Astrocyte of the cerebellum (primary cell): ENCODE data around the gene TMEM63B.
A peak's percentile ranks its signal among the peaks of the same experiment; 100 is the strongest.

Source experiments
- DNase-seq: peaks from one replicate; pipeline ENCODE4 v3.0.0-alpha.2; 2011; ENCODE audit warnings: low read depth
- H3K4me3 ChIP-seq: 2 replicates; pipeline ENCODE4 v1.5.1; 2011; ENCODE audit warnings: mild to moderate bottlenecking, low read depth, low read length, moderate library complexity
- in situ Hi-C: cut with HindIII; loops from 2 replicates; pipeline ENCODE4 v1.10.0; 2017; ENCODE audit warnings: low sequenced_read_pairs
- TF ChIP-seq, protein P1 (sequence below): IDR thresholded peaks from 2 replicates; pipeline ENCODE4 v1.5.1; 2012; ENCODE audit warnings: low read length, low read depth, moderate library complexity, mild to moderate bottlenecking; ENCODE audit errors: missing control alignments

The TMEM63B gene

DNA sequence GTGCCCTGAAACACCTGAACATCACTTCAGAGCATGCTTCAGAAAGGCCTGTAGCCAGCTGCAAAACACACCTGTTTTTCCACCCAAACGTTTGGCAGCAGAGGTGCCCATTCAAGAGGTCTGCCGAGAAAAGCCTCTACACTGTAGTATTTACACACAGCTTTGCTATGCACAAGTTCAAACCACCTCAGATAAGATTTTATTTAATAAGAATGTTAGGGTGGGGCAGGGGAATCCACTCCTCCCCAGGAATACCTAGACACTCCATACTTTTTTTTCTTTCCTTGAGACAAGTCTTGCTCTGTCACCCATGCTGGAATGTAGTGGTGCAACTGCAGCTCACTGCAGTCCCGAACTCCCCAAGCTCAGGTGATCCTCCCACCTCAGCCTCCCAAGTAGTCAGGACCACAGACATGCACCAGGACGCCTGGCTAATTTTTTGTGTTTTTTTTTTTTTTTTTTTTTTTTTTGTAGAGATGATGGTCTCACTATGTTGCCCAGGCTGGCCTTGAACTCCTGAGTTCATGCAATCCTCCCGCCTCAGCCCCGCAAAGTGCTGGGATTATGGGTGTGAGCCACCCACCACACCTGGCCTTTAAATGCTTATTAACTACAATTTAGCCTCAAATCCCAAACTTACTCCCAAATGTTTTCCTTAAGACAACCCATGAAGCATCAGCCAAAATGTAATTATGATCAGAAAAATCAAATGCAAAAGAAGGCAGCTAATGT is 9.8 kb upstream of the TMEM63B start:
- DNase-seq: no peak
- no peak overlapping the region for H3K4me3 ChIP-seq
- in situ Hi-C loops: no loop called here
- TF ChIP-seq, protein P1, sequence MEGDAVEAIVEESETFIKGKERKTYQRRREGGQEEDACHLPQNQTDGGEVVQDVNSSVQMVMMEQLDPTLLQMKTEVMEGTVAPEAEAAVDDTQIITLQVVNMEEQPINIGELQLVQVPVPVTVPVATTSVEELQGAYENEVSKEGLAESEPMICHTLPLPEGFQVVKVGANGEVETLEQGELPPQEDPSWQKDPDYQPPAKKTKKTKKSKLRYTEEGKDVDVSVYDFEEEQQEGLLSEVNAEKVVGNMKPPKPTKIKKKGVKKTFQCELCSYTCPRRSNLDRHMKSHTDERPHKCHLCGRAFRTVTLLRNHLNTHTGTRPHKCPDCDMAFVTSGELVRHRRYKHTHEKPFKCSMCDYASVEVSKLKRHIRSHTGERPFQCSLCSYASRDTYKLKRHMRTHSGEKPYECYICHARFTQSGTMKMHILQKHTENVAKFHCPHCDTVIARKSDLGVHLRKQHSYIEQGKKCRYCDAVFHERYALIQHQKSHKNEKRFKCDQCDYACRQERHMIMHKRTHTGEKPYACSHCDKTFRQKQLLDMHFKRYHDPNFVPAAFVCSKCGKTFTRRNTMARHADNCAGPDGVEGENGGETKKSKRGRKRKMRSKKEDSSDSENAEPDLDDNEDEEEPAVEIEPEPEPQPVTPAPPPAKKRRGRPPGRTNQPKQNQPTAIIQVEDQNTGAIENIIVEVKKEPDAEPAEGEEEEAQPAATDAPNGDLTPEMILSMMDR: no peak

DNA sequence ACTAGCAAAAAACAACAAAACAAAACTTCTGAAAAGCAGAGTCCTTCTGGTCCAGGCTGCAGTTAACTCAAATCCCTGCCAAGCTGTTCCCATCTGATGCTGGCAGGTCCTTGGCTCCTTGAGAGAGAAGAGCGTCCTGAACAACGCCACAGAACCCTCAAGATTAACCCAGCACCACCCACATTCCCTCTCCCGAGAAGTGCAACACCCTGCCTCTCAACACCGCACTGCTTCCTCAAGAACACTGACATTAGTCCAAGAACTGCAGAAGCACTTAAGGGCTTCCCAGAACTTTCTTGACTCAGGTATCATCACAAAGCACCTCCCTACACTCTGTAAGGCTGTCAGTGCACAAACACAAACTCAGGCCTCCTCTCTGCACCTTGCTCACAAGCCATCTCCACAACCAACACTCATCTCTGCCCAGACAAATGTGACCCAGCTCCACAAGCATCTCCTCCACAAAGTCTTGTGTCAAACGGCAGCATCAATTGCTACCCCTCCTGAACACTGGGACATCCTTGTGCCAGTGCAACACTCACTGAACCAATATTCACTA is 7.6 kb upstream of the TMEM63B start:
- H3K4me3 ChIP-seq: no peak overlapping the region
- in situ Hi-C loops: no loop called here
- TF ChIP-seq, protein P1: no peak
- DNase-seq: no peak

DNA sequence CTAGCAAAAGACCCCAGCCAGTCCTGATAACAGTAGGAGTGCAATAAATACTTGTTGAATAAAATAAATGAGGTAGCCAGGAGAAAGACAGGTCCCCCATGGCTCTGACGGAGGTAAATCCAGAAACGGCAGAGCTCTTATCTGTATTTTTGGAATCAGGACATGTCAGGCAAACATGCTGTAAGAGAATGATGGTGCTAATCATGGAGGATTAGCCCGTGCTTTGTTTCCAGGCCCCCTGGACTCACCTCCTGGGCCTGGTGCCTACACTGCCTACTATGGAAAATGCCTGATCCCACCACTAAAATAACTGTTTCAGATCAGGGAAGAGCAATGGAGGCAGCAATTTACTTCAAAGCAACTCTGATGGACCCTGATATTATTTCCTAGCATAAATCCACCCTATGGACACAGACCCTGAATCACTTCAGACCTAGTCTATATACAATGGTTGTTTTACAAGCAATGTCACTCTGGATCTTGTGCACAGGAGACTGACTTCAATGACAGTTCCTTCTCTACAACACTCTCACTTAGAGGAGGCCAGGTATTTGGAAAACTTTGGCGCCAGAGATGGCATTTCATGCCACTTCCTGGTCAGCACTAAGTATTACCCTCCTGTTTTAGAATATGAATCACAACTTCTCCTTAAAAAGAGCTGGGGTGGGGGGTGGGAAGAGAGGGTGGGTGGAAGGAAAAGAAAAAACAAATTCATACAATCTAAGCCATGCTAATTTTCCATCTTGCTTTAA is 6.5 kb upstream of the TMEM63B start:
- no peak overlapping the region for H3K4me3 ChIP-seq
- DNase-seq: no peak
- TF ChIP-seq, protein P1: no peak
- in situ Hi-C loops: no loop called here

DNA sequence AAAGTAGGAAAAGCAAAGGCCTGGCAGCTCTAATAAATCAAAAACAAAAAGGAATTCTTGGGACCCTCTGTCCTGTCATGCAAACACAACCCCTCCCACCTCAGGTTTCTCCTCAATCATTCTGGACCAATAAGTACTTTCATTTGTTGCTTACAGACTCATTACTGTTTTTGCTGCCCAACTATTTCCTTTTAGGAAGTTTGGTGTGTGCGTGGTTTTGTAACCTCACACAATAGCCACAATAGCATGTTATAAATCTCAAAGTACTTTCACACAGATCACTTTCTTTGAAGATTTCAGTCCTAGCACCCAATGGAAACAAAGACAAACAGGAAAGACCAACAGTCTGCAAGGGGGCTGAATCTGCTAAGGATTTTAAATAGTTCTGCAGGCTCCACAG is 4.6 kb upstream of the TMEM63B start:
- in situ Hi-C loops: no loop called here
- no peak overlapping the region for H3K4me3 ChIP-seq
- TF ChIP-seq, protein P1: no peak
- no peak for DNase-seq

DNA sequence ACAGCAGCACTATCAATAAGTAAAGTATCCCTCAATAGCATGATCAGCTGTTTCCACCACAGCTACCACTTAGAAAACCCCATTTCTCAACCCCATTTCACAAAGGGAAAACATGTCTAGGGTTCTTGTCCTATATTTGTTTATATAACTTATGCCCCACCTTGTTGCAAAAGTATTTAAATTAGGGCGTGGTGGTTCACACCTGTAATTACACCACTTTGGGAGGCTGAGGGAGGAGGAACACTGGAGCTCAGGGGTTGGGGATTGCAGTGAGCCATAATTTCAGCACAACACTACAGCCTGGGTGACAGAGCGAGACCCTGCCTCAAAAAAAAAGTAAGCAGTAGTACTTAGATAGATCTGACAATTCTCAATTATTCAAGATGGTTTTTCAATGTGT is 3.8 kb upstream of the TMEM63B start:
- in situ Hi-C loops: no loop called here
- no peak for DNase-seq
- H3K4me3 ChIP-seq: no peak overlapping the region
- TF ChIP-seq, protein P1: no peak

DNA sequence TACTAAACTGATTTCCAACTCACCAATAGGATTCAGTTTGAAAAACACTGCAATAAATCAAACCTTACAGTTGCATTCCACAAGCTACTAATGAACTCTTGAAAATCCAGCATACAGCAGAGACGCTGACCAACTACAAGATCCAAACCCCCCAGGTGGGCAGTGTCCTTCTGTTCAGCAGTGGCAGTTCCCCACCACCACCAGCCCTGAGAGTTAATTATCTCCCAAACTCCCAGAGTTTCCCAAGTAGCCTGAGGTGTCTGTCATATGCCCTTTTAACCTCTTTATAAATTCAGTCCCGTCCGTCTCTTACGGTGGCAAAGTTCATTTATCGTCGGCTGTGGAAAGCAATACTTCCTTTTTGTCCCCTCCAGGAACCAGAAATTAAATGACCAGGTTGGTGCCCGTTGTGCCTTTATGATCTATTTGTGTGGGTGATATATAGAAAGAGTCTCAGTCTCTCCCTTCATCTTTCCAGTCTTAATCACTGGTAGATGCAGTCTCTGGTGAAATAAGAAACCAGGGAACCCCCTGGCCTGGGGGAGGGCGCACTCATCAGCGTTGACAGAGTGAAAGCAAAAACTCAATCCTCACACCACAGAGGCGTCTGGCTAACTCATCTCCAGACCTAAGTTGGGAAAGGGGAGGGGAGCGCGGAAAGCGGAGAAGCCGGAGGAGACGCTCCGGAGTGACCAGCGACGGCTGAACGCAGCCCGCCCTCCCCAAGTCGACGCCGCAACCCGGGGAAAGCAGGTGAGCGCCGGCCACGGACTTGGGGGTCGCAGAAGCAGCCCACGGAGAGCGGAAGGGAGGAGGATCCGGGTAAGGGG is 819 bp upstream of the TMEM63B start:
- H3K4me3 ChIP-seq: peak overlapping the region; percentile 83
- TF ChIP-seq, protein P1: no peak
- in situ Hi-C loops: no loop called here
- DNase-seq: peak; percentile 53
